IMR-90 (cell line): ENCODE data around the gene SMAD2. TPM values are rescaled to one million over a fixed set of nuclear protein-coding genes. Genes with fewer than 3 reads are reported as not detected.

Experiments used
- ATAC-seq: fragments of 200-7000 bp; cut with Tn5 transposase; 2 replicates; pipeline ENCODE4 v1.9.1; 2020; ENCODE audit warnings: low read depth, mild to moderate bottlenecking, moderate library complexity
- BruUV-seq: library from RNA; stranded (reverse); fragments of 400-500 nt; replicated peaks from 2 replicates; lab custom pipeline; 2021; lab: Mats Ljungman, UMichigan
- CTCF ChIA-PET: fragments of 300-600 bp; formaldehyde crosslinking; extraction: SDS; loops from one replicate; lab custom pipeline; 2021; ENCODE audit warnings: antibody characterized with exemption; lab: Yijun Ruan, JAX
- POLR2A ChIA-PET: fragments of 300-600 bp; sonication (Branson Sonifier 250); formaldehyde crosslinking; loops from one replicate; lab custom pipeline; 2022; ENCODE audit warnings: antibody characterized with exemption; ENCODE audit not compliant: unreplicated experiment; lab: Charles Lee
- DNase-seq: peaks from one replicate; pipeline ENCODE4 v3.0.0; 2013
- H2AFZ ChIP-seq: replicated peaks from 2 replicates; pipeline ENCODE3; 2013; ENCODE audit warnings: low read length, mild to moderate bottlenecking; ENCODE audit not compliant: poor library complexity
- H2AK5ac ChIP-seq: 2 replicates; pipeline ENCODE4 v1.6.1; 2013; ENCODE audit warnings: low read depth, low read length, inconsistent platforms
- H2AK9ac ChIP-seq: replicated peaks from 2 replicates; pipeline ENCODE3; 2013; ENCODE audit warnings: mild to moderate bottlenecking, low read depth, low read length, moderate library complexity; ENCODE audit not compliant: poor library complexity
- H2BK120ac ChIP-seq: 2 replicates; pipeline ENCODE4 v1.6.1; 2013; ENCODE audit warnings: low read depth, low read length, inconsistent platforms
- H2BK15ac ChIP-seq: 3 replicates; pipeline ENCODE4 v1.6.1; 2013; ENCODE audit warnings: low read depth, low read length, inconsistent platforms
- H2BK20ac ChIP-seq: 2 replicates; pipeline ENCODE4 v1.6.1; 2013; ENCODE audit warnings: low read depth, mild to moderate bottlenecking, inconsistent platforms, low read length, moderate library complexity
- H2BK5ac ChIP-seq: 2 replicates; pipeline ENCODE4 v1.6.1; 2013; ENCODE audit warnings: mild to moderate bottlenecking, low read depth, low read length, inconsistent platforms; ENCODE audit not compliant: poor library complexity, severe bottlenecking
- H3K14ac ChIP-seq: replicated peaks from 2 replicates; pipeline ENCODE4 v1.6.1; 2013; ENCODE audit warnings: low read depth, low read length, inconsistent platforms
- H3K18ac ChIP-seq: 2 replicates; pipeline ENCODE4 v1.6.1; 2013; ENCODE audit warnings: low read depth, low read length, control low read depth
- H3K23ac ChIP-seq: 2 replicates; pipeline ENCODE4 v1.6.1; 2013; ENCODE audit warnings: low read depth, low read length, inconsistent platforms
- H3K27ac ChIP-seq: 2 replicates; pipeline ENCODE4 v1.5.1; 2013; ENCODE audit warnings: mild to moderate bottlenecking, control low read depth, low read length; ENCODE audit not compliant: insufficient read depth
- H3K27me3 ChIP-seq: 2 replicates; pipeline ENCODE4 v1.6.1; 2013; ENCODE audit warnings: low read length; ENCODE audit not compliant: control insufficient read depth, insufficient read depth
- H3K36me3 ChIP-seq: 2 replicates; pipeline ENCODE4 v1.6.1; 2013; ENCODE audit warnings: low read length, mixed read lengths; ENCODE audit not compliant: control insufficient read depth, insufficient read depth
- H3K4ac ChIP-seq: 2 replicates; pipeline ENCODE4 v1.6.1; 2013; ENCODE audit warnings: low read depth, low read length, inconsistent platforms
- H3K4me1 ChIP-seq: 2 replicates; pipeline ENCODE4 v1.6.1; 2013; ENCODE audit warnings: low read length, mixed read lengths; ENCODE audit not compliant: control insufficient read depth, insufficient read depth
- H3K4me2 ChIP-seq: 2 replicates; pipeline ENCODE4 v1.6.1; 2013; ENCODE audit warnings: low read depth, mild to moderate bottlenecking, control low read depth, low read length, moderate library complexity
- H3K4me3 ChIP-seq: 2 replicates; pipeline ENCODE4 v1.5.1; 2013; ENCODE audit warnings: low read depth, mild to moderate bottlenecking, control low read depth, low read length, moderate library complexity; ENCODE audit not compliant: insufficient read depth
- H3K56ac ChIP-seq: 2 replicates; pipeline ENCODE4 v1.6.1; 2013; ENCODE audit warnings: low read length, inconsistent platforms; ENCODE audit not compliant: insufficient read depth; ENCODE audit errors: extremely low read depth
- H3K79me1 ChIP-seq, 2 experiments: 2 replicates each; pipeline ENCODE4 v1.6.1; 2013; ENCODE audit warnings: low read length in 2 of 2, inconsistent platforms in 1 of 2, low read depth in 1 of 2
- H3K9ac ChIP-seq: 2 replicates; pipeline ENCODE4 v1.6.1; 2013; ENCODE audit warnings: low read depth, low read length, control low read depth
- H3K9me1 ChIP-seq: 2 replicates; pipeline ENCODE4 v1.6.1; 2013; ENCODE audit warnings: low read length, inconsistent platforms; ENCODE audit not compliant: insufficient read depth
- H3K9me3 ChIP-seq: 2 replicates; pipeline ENCODE4 v1.6.1; 2013; ENCODE audit warnings: low read length; ENCODE audit not compliant: control insufficient read depth, insufficient read depth
- H4K20me1 ChIP-seq: 2 replicates; pipeline ENCODE4 v1.6.1; 2013; ENCODE audit warnings: low read length, inconsistent platforms; ENCODE audit not compliant: insufficient read depth
- H4K5ac ChIP-seq: 2 replicates; pipeline ENCODE4 v1.6.1; 2013; ENCODE audit warnings: mild to moderate bottlenecking, low read depth, low read length, control low read depth
- H4K8ac ChIP-seq, 2 experiments: 2 replicates each; pipeline ENCODE4 v1.6.1; 2013; ENCODE audit warnings: low read depth in 2 of 2, low read length in 2 of 2, control low read depth in 1 of 2, inconsistent platforms in 1 of 2
- H4K91ac ChIP-seq: 2 replicates; pipeline ENCODE4 v1.6.1; 2013; ENCODE audit warnings: low read depth, low read length, inconsistent platforms; ENCODE audit not compliant: insufficient read depth
- CTCF ChIP-seq: conservative IDR thresholded peaks from 2 replicates; pipeline ENCODE4 v1.5.1; 2012; ENCODE audit warnings: mild to moderate bottlenecking, low read depth, low read length, improper control_type of control experiment
- MAZ ChIP-seq: IDR thresholded peaks from 2 replicates; pipeline ENCODE4 v1.6.1; 2012; ENCODE audit warnings: low read depth, mild to moderate bottlenecking, low read length, improper control_type of control experiment, moderate library complexity, borderline replicate concordance
- MXI1 ChIP-seq: IDR thresholded peaks from 2 replicates; pipeline ENCODE4 v1.6.1; 2012; ENCODE audit warnings: low read depth, mild to moderate bottlenecking, low read length, moderate library complexity, borderline replicate concordance
- NFE2L2 ChIP-seq: fragments of 150-350 bp; IDR thresholded peaks from 2 replicates; pipeline ENCODE4 v1.6.1; 2016; ENCODE audit warnings: low read depth, mild to moderate bottlenecking, low read length
- POLR2A ChIP-seq: IDR thresholded peaks from 2 replicates; pipeline ENCODE4 v1.6.1; 2012; ENCODE audit warnings: mild to moderate bottlenecking, low read depth, low read length
- RAD21 ChIP-seq: IDR thresholded peaks from 2 replicates; pipeline ENCODE4 v1.6.1; 2012; ENCODE audit warnings: low read length, improper control_type of control experiment
- RFX5 ChIP-seq: IDR thresholded peaks from 2 replicates; pipeline ENCODE4 v1.8.0; 2012; ENCODE audit warnings: low read depth, mild to moderate bottlenecking, low read length, moderate library complexity
- WGBS, 2 experiments: methylation state at CpG; one replicate each; pipeline versions ENCODE4 v1.1.5 to v1.1.7; 2013; ENCODE audit warnings: missing lambda C conversion rate in 2 of 2; ENCODE audit not compliant: insufficient read length in 1 of 2; ENCODE audit errors: extremely low coverage in 2 of 2; 5-methylcytosine and 5-hydroxymethylcytosine counted together
- dilution Hi-C: fragments of 300-500 bp; cut with HindIII; formaldehyde crosslinking; loops from one replicate; pipeline ENCODE4 v1.14.3; 2018; ENCODE audit warnings: low sequenced_read_pairs; ENCODE audit not compliant: unreplicated experiment
- in situ Hi-C: fragments of 300-500 bp; cut with MboI; formaldehyde crosslinking; loops from 3 replicates; pipeline ENCODE4 v1.14.3; 2019; ENCODE audit warnings: low sequenced_read_pairs, inconsistent platforms, mixed read lengths
- intact Hi-C: fragments of 100-400 bp; cut with micrococcal nuclease; formaldehyde crosslinking; loops from 2 replicates; pipeline ENCODE4 v1.10.0; 2022
- polyA plus RNA-seq, 3 experiments: library from polyadenylated mRNA; depleted of rRNA; stranded (reverse); fragments of >200 nt; gene quantifications; 2 replicates each; pipeline ENCODE4 v1.2.3, GENCODE V29; 2012; ENCODE audit warnings: low replicate concordance in 1 of 3
- total RNA-seq: library from RNA; depleted of rRNA; stranded (reverse); fragments of >200 nt; gene quantifications from 2 replicates; pipeline ENCODE4 v1.2.3, GENCODE V29; 2012
- TF ChIP-seq, protein P1 (sequence below): fragments of 150-350 bp; IDR thresholded peaks from 2 replicates; pipeline ENCODE4 v1.6.1; 2017; ENCODE audit warnings: mild to moderate bottlenecking, antibody characterized with exemption, low read length, low read depth

SMAD2 gene
- total and polyA plus RNA-seq, 2 of the 4 experiments (the other 2 are of a cell fraction), result 41.7 to 171 TPM

- no peak overlapping the region for H4K8ac ChIP-seq
- intact Hi-C loops (no loop called here), dilution Hi-C loops (no loop called here), in situ Hi-C loops (no loop called here)
- no peak overlapping the region for H2BK15ac ChIP-seq
- H3K9me1 ChIP-seq, result no peaks in the 10 kb centered on the region
- H2AFZ ChIP-seq, result no peak overlapping the region
- no peak overlapping the region for H3K18ac ChIP-seq
- no peak for TF ChIP-seq RAD21
- no peak for TF ChIP-seq MXI1
- TF ChIP-seq CTCF, result no peak
- TF ChIP-seq, protein P1, sequence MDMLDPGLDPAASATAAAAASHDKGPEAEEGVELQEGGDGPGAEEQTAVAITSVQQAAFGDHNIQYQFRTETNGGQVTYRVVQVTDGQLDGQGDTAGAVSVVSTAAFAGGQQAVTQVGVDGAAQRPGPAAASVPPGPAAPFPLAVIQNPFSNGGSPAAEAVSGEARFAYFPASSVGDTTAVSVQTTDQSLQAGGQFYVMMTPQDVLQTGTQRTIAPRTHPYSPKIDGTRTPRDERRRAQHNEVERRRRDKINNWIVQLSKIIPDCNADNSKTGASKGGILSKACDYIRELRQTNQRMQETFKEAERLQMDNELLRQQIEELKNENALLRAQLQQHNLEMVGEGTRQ, result no peak
- TF ChIP-seq MAZ, result no peak
- TF ChIP-seq RFX5, result no peak
- no peak for TF ChIP-seq POLR2A
- no peak for TF ChIP-seq NFE2L2
- no peak overlapping the region for H2BK5ac ChIP-seq
- H3K4me2 ChIP-seq, result no peak overlapping the region
- no peak overlapping the region for H2BK20ac ChIP-seq
- no peak overlapping the region for H3K4me3 ChIP-seq
- H4K5ac ChIP-seq, result no peak overlapping the region
- H3K27ac ChIP-seq, result no peak overlapping the region
- BruUV-seq, result no TSS peak
- no peaks in the 10 kb centered on the region for H3K4me1 ChIP-seq
- H3K9me3 ChIP-seq, result no peaks in the 10 kb centered on the region
- ATAC-seq (no peak), DNase-seq (no peak)
- no peak overlapping the region for H3K9ac ChIP-seq
- no peak overlapping the region for H3K4ac ChIP-seq
- no CpG with 5 or more reads among the region's 4 CpGs for WGBS, 2 experiments
- no peak overlapping the region for H2BK120ac ChIP-seq
- no peak overlapping the region for H3K14ac ChIP-seq
- no peak overlapping the region for H4K91ac ChIP-seq
- POLR2A ChIA-PET, result no interaction called here
- H3K56ac ChIP-seq, result no peak overlapping the region
- no peaks in the 10 kb centered on the region for H3K36me3 ChIP-seq
- H3K27me3 ChIP-seq, result peaks cover 3% of the 10 kb centered on the region; the same call in 1 of the 2 replicates
- CTCF ChIA-PET, result no interaction called here
- no peak overlapping the region for H2AK9ac ChIP-seq
- H4K20me1 ChIP-seq, result no peaks in the 10 kb centered on the region
- H3K79me1 ChIP-seq, result no peaks in the 10 kb centered on the region
- no peak overlapping the region for H2AK5ac ChIP-seq
- no peak overlapping the region for H3K23ac ChIP-seq
Measured at GRCh38 chr18:47946889-47947288, 16.4 kb upstream of the SMAD2 start.
